ENCODE data around the gene DEXI.

Gene DEXI

DNA sequence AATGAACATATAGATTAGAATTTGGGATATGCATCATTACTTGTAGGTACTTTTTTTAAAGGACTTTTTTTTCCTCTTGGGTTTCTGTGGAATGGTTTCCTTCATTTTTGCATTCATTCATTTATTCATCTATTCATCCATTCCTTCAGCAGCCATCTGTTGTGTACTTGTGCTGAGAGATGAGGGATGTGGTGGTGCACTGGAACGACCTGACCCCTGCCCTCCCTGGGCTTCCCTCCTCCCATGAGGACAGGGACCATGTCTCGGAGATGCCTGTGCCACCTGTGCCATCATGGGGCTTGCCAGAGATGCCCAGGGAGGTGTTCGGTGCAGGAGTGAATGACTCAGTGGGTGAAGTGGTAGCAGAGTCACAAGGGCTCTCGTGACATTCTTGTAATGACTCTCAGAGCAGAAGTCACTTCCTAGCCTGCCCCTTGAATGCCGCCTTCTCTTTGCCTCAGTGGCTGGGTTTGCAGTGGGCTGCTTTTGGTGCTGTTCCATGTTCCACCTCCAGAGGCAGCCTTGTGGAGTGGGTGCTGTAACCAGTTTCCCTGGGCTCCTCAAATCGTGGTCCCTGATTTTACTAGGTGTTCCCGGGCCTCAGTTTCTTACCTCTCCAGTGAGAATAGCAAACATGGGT, 46.0 kb upstream of the DEXI start:
- no peak overlapping the region for H3K4ac ChIP-seq (ENCODE audit: low read depth in 1 of 2, low read length in 2 of 2)
- DNase-seq: no peak
- H2BK12ac ChIP-seq (ENCODE audit: low read length in 2 of 2): peak overlapping the region in 1 of 2 experiments; percentile 60
- no peak overlapping the region for H4K91ac ChIP-seq (ENCODE audit: low read length)
- no peak overlapping the region for H3K9ac ChIP-seq (ENCODE audit: low read length)
- no peak overlapping the region for H3K14ac ChIP-seq (ENCODE audit: low read length in 2 of 2)
- no peaks in the 10 kb centered on the region for H3K9me3 ChIP-seq (ENCODE audit: control insufficient read depth, low read length)
- no peak overlapping the region for H2BK120ac ChIP-seq (ENCODE audit: low read depth, low read length)
- no peak overlapping the region for H4K8ac ChIP-seq (ENCODE audit: low read length)
- H3K27ac ChIP-seq (ENCODE audit: low read length, poor library complexity, severe bottlenecking): no peak overlapping the region
- H2AK5ac ChIP-seq (ENCODE audit: low read length, severe bottlenecking): no peak overlapping the region
- H3K36me3 ChIP-seq (ENCODE audit: control insufficient read depth in 1 of 2, insufficient read depth in 2 of 2, low read depth in 1 of 2, low read length in 2 of 2): peaks cover 11 to 18% of the 10 kb centered on the region in 2 experiments
- H3K27me3 ChIP-seq (ENCODE audit: control insufficient read depth in 1 of 2, insufficient read depth in 1 of 2, low read length in 2 of 2): no peaks in the 10 kb centered on the region
- no peak overlapping the region for H3K4me3 ChIP-seq (ENCODE audit: insufficient read depth in 1 of 2, low read depth in 1 of 2, low read length in 2 of 2)
- 69% methylated on average over 6 of the region's 7 CpGs for WGBS
- no peak overlapping the region for H3K4me2 ChIP-seq (ENCODE audit: low read length, poor library complexity, severe bottlenecking)
- no peak overlapping the region for H2BK15ac ChIP-seq (ENCODE audit: low read depth, poor library complexity, severe bottlenecking)
- H2BK5ac ChIP-seq (ENCODE audit: low read depth, low read length, poor library complexity, severe bottlenecking): no peak overlapping the region
- peaks cover 26% of the 10 kb centered on the region for H3K4me1 ChIP-seq (ENCODE audit: control insufficient read depth, insufficient read depth, low read depth, low read length)
- no peak overlapping the region for H3K18ac ChIP-seq (ENCODE audit: low read depth in 1 of 2, low read length in 2 of 2)
- H2AFZ ChIP-seq (ENCODE audit: low read depth, low read length): no peak overlapping the region
- H3K23ac ChIP-seq (ENCODE audit: low read length in 2 of 2): no peak overlapping the region
- H3K79me1 ChIP-seq (replicated peaks; ENCODE audit: low read length, poor library complexity, severe bottlenecking): peaks cover 13% of the 10 kb centered on the region

DNA sequence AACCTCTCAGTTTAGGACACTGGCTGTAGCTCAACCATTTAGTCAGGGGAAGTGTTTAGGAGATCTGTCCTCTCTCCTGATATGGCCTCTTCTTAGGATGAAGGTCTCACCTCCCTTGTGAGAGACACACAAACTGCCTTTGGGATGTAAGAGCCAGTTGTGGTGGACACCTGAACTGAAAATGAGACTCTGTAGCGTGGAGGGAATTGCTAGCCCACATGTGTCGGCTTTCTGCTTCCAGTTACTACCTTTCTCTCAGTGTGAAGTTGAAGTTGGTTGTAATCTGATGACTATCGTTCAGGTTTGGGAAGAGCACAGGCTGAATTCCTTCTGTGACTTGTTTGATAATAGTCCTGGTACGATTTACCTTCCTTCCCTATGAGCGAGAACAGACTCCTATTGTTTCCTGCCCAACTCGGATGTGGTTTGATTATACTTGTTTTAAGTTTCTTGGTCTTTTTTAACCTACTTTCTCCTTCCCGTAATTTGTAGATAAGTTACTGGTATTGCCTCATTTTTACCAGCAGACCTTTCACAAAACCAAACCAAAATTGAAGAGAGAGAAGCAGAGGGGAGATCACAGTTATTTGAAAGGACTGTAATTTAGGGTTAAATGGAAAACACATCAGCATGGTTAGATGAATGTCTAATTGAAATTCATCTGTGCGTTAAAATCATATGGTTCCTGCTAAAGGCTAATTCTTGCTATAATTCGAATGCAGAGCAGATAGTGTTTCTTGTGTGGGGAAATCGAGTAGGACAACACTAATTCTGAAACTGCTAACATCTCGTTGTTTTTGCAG, 45.3 kb upstream of the DEXI start:
- no peak overlapping the region for H3K27ac ChIP-seq (ENCODE audit: low read length, poor library complexity, severe bottlenecking)
- H3K4me2 ChIP-seq (ENCODE audit: low read length, poor library complexity, severe bottlenecking): no peak overlapping the region
- H3K14ac ChIP-seq (ENCODE audit: low read length in 2 of 2): no peak overlapping the region
- peaks cover 13% of the 10 kb centered on the region for H3K79me1 ChIP-seq (replicated peaks; ENCODE audit: low read length, poor library complexity, severe bottlenecking)
- 90% methylated on average over 8 of the region's 11 CpGs for WGBS
- H4K91ac ChIP-seq (ENCODE audit: low read length): no peak overlapping the region
- no peak overlapping the region for H2BK15ac ChIP-seq (ENCODE audit: low read depth, poor library complexity, severe bottlenecking)
- H3K36me3 ChIP-seq (ENCODE audit: control insufficient read depth in 1 of 2, insufficient read depth in 2 of 2, low read depth in 1 of 2, low read length in 2 of 2): peaks cover 12 to 21% of the 10 kb centered on the region in 2 experiments
- no peak overlapping the region for H2BK120ac ChIP-seq (ENCODE audit: low read depth, low read length)
- H3K27me3 ChIP-seq (ENCODE audit: control insufficient read depth in 1 of 2, insufficient read depth in 1 of 2, low read length in 2 of 2): no peaks in the 10 kb centered on the region
- no peak for DNase-seq
- no peak overlapping the region for H4K8ac ChIP-seq (ENCODE audit: low read length)
- no peak overlapping the region for H2AFZ ChIP-seq (ENCODE audit: low read depth, low read length)
- H2BK5ac ChIP-seq (ENCODE audit: low read depth, low read length, poor library complexity, severe bottlenecking): no peak overlapping the region
- H3K9me3 ChIP-seq (ENCODE audit: control insufficient read depth, low read length): no peaks in the 10 kb centered on the region
- no peak overlapping the region for H2AK5ac ChIP-seq (ENCODE audit: low read length, severe bottlenecking)
- no peak overlapping the region for H3K9ac ChIP-seq (ENCODE audit: low read length)
- peaks cover 20% of the 10 kb centered on the region for H3K4me1 ChIP-seq (ENCODE audit: control insufficient read depth, insufficient read depth, low read depth, low read length)
- H3K23ac ChIP-seq (ENCODE audit: low read length in 2 of 2): no peak overlapping the region
- no peak overlapping the region for H3K4me3 ChIP-seq (ENCODE audit: insufficient read depth in 1 of 2, low read depth in 1 of 2, low read length in 2 of 2)
- peak overlapping the region in 1 of 2 experiments; percentile 2 for H3K4ac ChIP-seq (ENCODE audit: low read depth in 1 of 2, low read length in 2 of 2)
- H3K18ac ChIP-seq (ENCODE audit: low read depth in 1 of 2, low read length in 2 of 2): no peak overlapping the region
- H2BK12ac ChIP-seq (ENCODE audit: low read length in 2 of 2): peak overlapping the region; percentile 20 to 29

DNA sequence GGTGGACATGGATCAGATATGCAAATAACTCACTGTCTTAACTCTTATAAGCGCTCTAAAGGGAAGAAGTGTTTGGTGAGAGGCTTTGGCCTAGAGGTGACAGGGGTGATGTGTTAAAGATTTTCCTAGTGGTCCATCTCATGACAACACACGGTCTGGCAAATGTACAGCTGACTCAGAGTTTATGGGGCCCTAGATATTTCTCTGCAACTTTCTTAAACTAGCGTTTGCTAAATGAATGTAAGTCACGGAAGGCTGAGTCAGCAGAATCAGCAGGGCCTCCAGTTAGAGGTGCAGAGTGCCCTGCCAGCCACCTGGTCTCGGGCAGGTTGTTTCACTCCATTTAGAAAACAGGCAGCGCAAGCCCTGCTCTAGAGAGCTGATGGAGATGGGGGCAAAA, 42.2 kb upstream of the DEXI start:
- Histone ChIP-seq H3K14ac (ENCODE audit: low read length in 2 of 2) (no peak overlapping the region), H2BK5ac (ENCODE audit: low read depth, low read length, poor library complexity, severe bottlenecking) (no peak overlapping the region), H3K27me3 (ENCODE audit: control insufficient read depth in 1 of 2, insufficient read depth in 1 of 2, low read length in 2 of 2) (no peaks in the 10 kb centered on the region), H2BK15ac (ENCODE audit: low read depth, poor library complexity, severe bottlenecking) (no peak overlapping the region), H2AK5ac (ENCODE audit: low read length, severe bottlenecking) (no peak overlapping the region), H4K91ac (ENCODE audit: low read length) (no peak overlapping the region), H2AFZ (ENCODE audit: low read depth, low read length) (no peak overlapping the region), H3K4me3 (ENCODE audit: insufficient read depth in 1 of 2, low read depth in 1 of 2, low read length in 2 of 2) (no peak overlapping the region), H4K8ac (ENCODE audit: low read length) (no peak overlapping the region), H2BK120ac (ENCODE audit: low read depth, low read length) (peak overlapping the region; percentile 21), H2BK12ac (ENCODE audit: low read length in 2 of 2) (no peak overlapping the region), H3K4me1 (ENCODE audit: control insufficient read depth, insufficient read depth, low read depth, low read length) (peaks cover 5% of the 10 kb centered on the region), H3K4ac (ENCODE audit: low read depth in 1 of 2, low read length in 2 of 2) (peak overlapping the region in 1 of 2 experiments; percentile 17), H3K9ac (ENCODE audit: low read length) (no peak overlapping the region), H3K23ac (ENCODE audit: low read length in 2 of 2) (no peak overlapping the region), H3K79me1 (replicated peaks; ENCODE audit: low read length, poor library complexity, severe bottlenecking) (peaks cover 7% of the 10 kb centered on the region), H3K18ac (ENCODE audit: low read depth in 1 of 2, low read length in 2 of 2) (peak overlapping the region in 1 of 2 experiments; percentile 14), H3K4me2 (ENCODE audit: low read length, poor library complexity, severe bottlenecking) (no peak overlapping the region), H3K36me3 (ENCODE audit: control insufficient read depth in 1 of 2, insufficient read depth in 2 of 2, low read depth in 1 of 2, low read length in 2 of 2) (peaks cover 22 to 31% of the 10 kb centered on the region in 2 experiments), H3K9me3 (ENCODE audit: control insufficient read depth, low read length) (no peaks in the 10 kb centered on the region), H3K27ac (ENCODE audit: low read length, poor library complexity, severe bottlenecking) (no peak overlapping the region)
- peak; percentile 88 for DNase-seq
- WGBS: 56% methylated on average over 6 of the region's 6 CpGs

DNA sequence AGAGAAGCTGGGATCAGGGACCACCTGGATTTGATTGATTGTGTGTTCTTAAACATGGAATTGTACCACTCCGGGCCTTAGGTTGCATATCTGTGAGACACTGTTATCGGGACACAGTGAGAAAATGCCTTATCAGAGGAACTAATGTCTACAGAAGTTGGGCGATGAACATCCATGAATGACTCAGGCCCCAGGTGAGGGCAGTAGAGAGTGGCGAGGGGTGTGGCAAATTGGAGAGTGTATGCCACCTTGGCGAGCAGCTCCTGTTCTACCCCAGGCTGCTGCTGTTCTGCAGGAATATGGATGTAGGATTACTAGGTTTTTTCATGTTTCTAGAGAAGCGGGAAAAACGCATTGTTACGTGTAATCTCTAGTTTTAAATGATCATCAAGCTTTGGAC, 40.9 kb upstream of the DEXI start:
- no peak overlapping the region for H3K27ac ChIP-seq (ENCODE audit: low read length, poor library complexity, severe bottlenecking)
- H3K4me1 ChIP-seq (ENCODE audit: control insufficient read depth, insufficient read depth, low read depth, low read length): peaks cover 2% of the 10 kb centered on the region
- no peak overlapping the region for H2AFZ ChIP-seq (ENCODE audit: low read depth, low read length)
- peaks cover 4% of the 10 kb centered on the region for H3K79me1 ChIP-seq (replicated peaks; ENCODE audit: low read length, poor library complexity, severe bottlenecking)
- peaks cover 27 to 34% of the 10 kb centered on the region in 2 experiments for H3K36me3 ChIP-seq (ENCODE audit: control insufficient read depth in 1 of 2, insufficient read depth in 2 of 2, low read depth in 1 of 2, low read length in 2 of 2)
- no peaks in the 10 kb centered on the region for H3K27me3 ChIP-seq (ENCODE audit: control insufficient read depth in 1 of 2, insufficient read depth in 1 of 2, low read length in 2 of 2)
- no peak overlapping the region for H2AK5ac ChIP-seq (ENCODE audit: low read length, severe bottlenecking)
- peak overlapping the region; percentile 49 for H3K9ac ChIP-seq (ENCODE audit: low read length)
- H3K4ac ChIP-seq (ENCODE audit: low read depth in 1 of 2, low read length in 2 of 2): no peak overlapping the region
- H3K4me2 ChIP-seq (ENCODE audit: low read length, poor library complexity, severe bottlenecking): no peak overlapping the region
- H2BK12ac ChIP-seq (ENCODE audit: low read length in 2 of 2): peak overlapping the region in 1 of 2 experiments; percentile 40
- no peak overlapping the region for H4K8ac ChIP-seq (ENCODE audit: low read length)
- H2BK15ac ChIP-seq (ENCODE audit: low read depth, poor library complexity, severe bottlenecking): peak overlapping the region; percentile 21
- peak overlapping the region in 1 of 2 experiments; percentile 25 for H3K4me3 ChIP-seq (ENCODE audit: insufficient read depth in 1 of 2, low read depth in 1 of 2, low read length in 2 of 2)
- 97% methylated on average over 8 of the region's 8 CpGs for WGBS
- no peak for DNase-seq
- no peak overlapping the region for H4K91ac ChIP-seq (ENCODE audit: low read length)
- H3K18ac ChIP-seq (ENCODE audit: low read depth in 1 of 2, low read length in 2 of 2): no peak overlapping the region
- H3K14ac ChIP-seq (ENCODE audit: low read length in 2 of 2): no peak overlapping the region
- no peaks in the 10 kb centered on the region for H3K9me3 ChIP-seq (ENCODE audit: control insufficient read depth, low read length)
- no peak overlapping the region for H3K23ac ChIP-seq (ENCODE audit: low read length in 2 of 2)
- H2BK5ac ChIP-seq (ENCODE audit: low read depth, low read length, poor library complexity, severe bottlenecking): no peak overlapping the region
- no peak overlapping the region for H2BK120ac ChIP-seq (ENCODE audit: low read depth, low read length)
